Ectodermal cell (in vitro differentiated cells): ENCODE data around the gene TMEM190.
"Not testable (repeated sequence)": the region's sequence is repeated elsewhere in the genome, so short reads cannot be mapped to it uniquely, and the experiment has no call there.

Source experiments
- H3K27ac ChIP-seq: 2 replicates; pipeline ENCODE4 v1.7.0; 2013; ENCODE audit warnings: mild to moderate bottlenecking, low read depth, low read length; ENCODE audit not compliant: insufficient read depth, poor library complexity, severe bottlenecking
- H3K27me3 ChIP-seq: 2 replicates; pipeline ENCODE4 v1.7.0; 2013; ENCODE audit warnings: mild to moderate bottlenecking, low read length; ENCODE audit not compliant: insufficient read depth, control insufficient read depth, poor library complexity, severe bottlenecking
- H3K36me3 ChIP-seq: one replicate; pipeline ENCODE4 v1.7.0; 2013; ENCODE audit warnings: low read length; ENCODE audit not compliant: control insufficient read depth, insufficient read depth
- H3K4me1 ChIP-seq: one replicate; pipeline ENCODE4 v1.7.0; 2013; ENCODE audit warnings: low read length; ENCODE audit not compliant: control insufficient read depth, insufficient read depth
- H3K4me3 ChIP-seq: 2 replicates; pipeline ENCODE4 v1.7.0; 2013; ENCODE audit warnings: low read depth, low read length, control low read depth; ENCODE audit not compliant: insufficient read depth
- H3K9me3 ChIP-seq: 2 replicates; pipeline ENCODE4 v1.7.0; 2013; ENCODE audit warnings: mild to moderate bottlenecking, low read length, moderate library complexity; ENCODE audit not compliant: control insufficient read depth
- WGBS, 2 experiments: methylation state at CpG; one replicate each; pipeline ENCODE4 v1.1.7; 2013; ENCODE audit warnings: missing lambda C conversion rate in 2 of 2; 5-methylcytosine and 5-hydroxymethylcytosine counted together

TMEM190 gene

DNA sequence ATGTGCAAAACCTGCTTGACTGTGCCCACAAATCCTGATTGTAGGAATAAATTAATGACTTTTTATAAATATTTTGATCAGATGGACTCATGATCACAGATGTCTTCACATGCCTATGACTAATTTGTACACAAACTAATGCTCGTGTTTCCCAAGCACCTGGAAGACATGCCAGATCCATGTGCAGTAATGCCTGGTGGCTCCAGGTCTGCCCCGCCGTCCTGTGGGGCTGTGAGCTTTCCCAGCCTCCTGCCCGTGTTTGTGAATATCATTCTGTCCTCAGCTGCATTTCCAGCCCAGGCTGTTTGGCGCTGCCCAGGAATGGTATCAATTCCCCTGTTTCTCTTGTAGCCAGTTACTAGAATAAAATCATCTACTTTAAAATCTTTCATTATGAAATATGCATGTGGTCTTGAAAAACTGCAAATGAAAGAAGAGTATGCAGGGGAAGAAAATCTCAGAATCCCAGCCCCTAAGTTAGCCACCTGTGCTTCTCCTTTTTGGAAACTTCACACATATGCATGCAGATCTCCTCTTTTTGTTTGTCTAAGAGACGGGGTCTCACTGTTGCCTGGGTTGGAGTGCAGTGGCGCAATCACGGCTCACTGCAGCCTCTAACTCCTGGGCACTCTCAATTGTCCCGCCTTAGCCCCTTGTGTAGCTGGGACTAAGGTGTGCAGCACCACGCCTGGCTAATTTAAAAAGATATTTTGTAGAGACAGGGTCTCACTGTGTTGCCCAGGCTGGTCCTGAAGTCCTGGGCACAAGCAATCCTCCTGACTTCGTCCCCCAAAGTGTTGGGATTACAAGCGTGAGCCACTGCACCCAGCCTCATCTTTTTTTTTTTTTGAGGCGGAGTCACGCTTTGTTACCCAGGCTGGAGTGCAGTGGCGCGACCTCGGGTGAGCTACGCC lies 15.3 kb downstream of the TMEM190 start:
- Histone ChIP-seq H3K36me3 (peaks cover 31% of the 10 kb centered on the region), H3K4me1 (peaks cover 41% of the 10 kb centered on the region), H3K4me3 (no peak overlapping the region), H3K27ac (peak overlapping the region; percentile 36), H3K9me3 (no peaks in the 10 kb centered on the region), H3K27me3 (no peaks in the 10 kb centered on the region)
- 46 to 49% methylated on average over 18 of the region's 18 CpGs for WGBS, 2 experiments

DNA sequence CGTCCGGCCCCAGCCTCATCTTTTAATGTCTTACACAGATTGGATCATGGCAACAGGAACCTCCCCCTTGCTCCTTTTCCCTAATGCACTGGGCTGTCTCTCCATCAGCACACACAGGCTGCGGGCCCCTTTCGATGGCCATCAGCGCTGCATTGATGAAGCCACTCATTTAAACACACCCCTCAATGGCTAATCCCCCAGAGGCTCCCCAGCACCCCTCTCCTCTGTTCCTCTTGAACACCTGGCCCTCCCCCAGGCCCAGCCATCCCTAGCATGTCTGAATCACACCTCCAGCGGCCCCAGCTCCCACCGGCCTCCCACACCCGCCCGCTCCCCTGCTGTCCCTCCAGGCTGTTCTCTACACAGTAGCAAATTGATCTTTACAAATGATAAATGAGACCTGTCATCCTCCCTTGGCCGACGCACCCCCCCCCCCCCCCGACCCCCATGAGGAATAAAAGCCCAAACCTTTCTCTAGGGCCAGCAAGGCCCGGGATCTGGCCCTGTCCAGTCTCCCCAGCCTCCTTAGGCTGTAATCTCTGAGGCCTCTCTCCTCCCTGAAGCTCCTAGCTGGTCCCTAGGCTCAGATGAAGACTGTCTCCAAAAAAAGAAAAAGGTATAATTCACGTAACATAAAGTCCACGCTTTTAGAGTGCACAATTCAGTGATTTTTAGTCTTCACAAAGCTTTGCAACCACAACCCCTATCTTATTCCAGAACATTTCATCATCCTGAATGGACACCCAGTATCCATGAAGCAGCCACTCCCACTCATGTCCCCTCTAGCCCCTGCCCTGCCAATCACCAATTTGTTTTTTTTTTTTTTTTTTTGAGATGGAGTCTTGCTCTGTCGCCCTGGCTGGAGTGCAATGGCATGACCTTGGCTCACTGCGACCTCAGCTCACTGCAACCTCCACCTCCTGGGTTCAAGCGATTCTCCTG lies 16.5 kb downstream of the TMEM190 start:
- Histone ChIP-seq H3K27ac (no peak overlapping the region), H3K9me3 (no peaks in the 10 kb centered on the region), H3K4me1 (peaks cover 30% of the 10 kb centered on the region), H3K36me3 (peaks cover 20% of the 10 kb centered on the region), H3K4me3 (no peak overlapping the region), H3K27me3 (no peaks in the 10 kb centered on the region)
- WGBS, 2 experiments, result 28% methylated on average over 18 of the region's 18 CpGs

- peaks cover 20% of the 10 kb centered on the region for H3K36me3 ChIP-seq
- H3K4me3 ChIP-seq, result no peak overlapping the region
- WGBS, 2 experiments, result 91 to 95% methylated on average over 12 of the region's 12 CpGs
- H3K9me3 ChIP-seq, result no peaks in the 10 kb centered on the region
- H3K4me1 ChIP-seq, result peaks cover 4% of the 10 kb centered on the region
- H3K27ac ChIP-seq, result no peak overlapping the region
- no peaks in the 10 kb centered on the region for H3K27me3 ChIP-seq
These were observed 21.7 kb downstream of the TMEM190 start for GRCh38 chr19:55398200-55398925.

- Histone ChIP-seq H3K4me1 (peaks cover 7% of the 10 kb centered on the region), H3K9me3 (no peaks in the 10 kb centered on the region), H3K4me3 (no peak overlapping the region), H3K27me3 (no peaks in the 10 kb centered on the region), H3K36me3 (peaks cover 27% of the 10 kb centered on the region), H3K27ac (no peak overlapping the region)
- 94 to 95% methylated on average over 14 of the region's 14 CpGs for whole genome bisulfite sequencing, 2 experiments
These were observed 23.9 kb downstream of the TMEM190 start for GRCh38 chr19:55400281-55401087.

DNA sequence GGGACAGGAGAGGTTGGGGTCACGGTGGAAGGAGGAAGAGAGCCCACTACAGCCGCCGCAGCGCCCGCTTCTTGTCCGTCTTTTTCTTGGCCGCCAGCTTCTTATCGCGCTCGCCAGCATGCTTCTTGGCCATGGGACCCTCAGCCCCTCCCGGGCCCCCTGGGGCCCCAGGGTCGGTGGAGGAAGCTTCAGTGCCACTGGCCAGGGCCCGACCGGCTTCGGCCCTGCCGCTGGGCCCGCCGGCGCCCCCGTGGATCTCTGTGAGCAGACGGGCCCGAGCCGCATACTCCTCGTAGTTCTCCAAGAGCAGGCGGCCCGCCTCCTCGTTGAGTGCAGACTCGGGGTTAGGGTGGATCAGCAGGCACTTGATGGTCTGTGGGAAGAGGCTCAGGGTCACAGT lies 24.8 kb downstream of the TMEM190 start:
- Histone ChIP-seq H3K4me1 (peaks cover 16% of the 10 kb centered on the region), H3K36me3 (peaks cover 36% of the 10 kb centered on the region)
- not testable (repeated sequence) for H3K9me3 ChIP-seq, H3K27me3 ChIP-seq, H3K4me3 ChIP-seq, H3K27ac ChIP-seq
- 91 to 96% methylated on average over 16 to 21 of the region's 28 CpGs for WGBS, 2 experiments

- WGBS, 2 experiments, result 97 to 100% methylated on average over 1 to 2 of the region's 2 CpGs
These were observed 25.9 kb downstream of the TMEM190 start for GRCh38 chr19:55402509-55402908.

DNA sequence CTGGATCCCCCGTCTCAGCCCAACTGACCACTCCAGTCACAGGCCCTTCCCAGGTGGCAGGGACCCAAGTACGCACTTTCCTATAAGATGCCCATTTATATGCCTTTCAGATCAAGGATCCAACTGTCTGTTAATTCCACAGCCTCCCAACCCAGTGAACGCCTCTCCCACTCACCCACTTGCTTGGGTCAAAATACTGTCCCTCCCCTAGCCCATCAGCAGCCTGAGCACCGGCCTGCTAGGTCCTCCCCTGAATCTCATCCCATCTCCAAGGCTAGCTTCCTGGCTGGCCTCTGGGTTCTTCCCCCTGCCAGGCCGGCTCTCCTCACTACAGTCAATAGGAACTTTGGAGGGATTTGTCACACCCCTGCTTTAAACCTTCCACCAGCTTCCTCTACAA lies 29.0 kb downstream of the TMEM190 start:
- Histone ChIP-seq H3K4me1 (peaks cover 18% of the 10 kb centered on the region), H3K4me3 (peak overlapping the region; percentile 96), H3K27ac (no peak overlapping the region), H3K9me3 (no peaks in the 10 kb centered on the region), H3K27me3 (no peaks in the 10 kb centered on the region), H3K36me3 (peaks cover 34% of the 10 kb centered on the region)
- WGBS, 2 experiments, result 90 to 92% methylated on average over 5 of the region's 5 CpGs

More at GRCh38 chr19:55402509-55402908, 25.9 kb downstream of the TMEM190 start:
- H3K9me3 ChIP-seq, result no peaks in the 10 kb centered on the region
- peaks cover 37% of the 10 kb centered on the region for H3K36me3 ChIP-seq
- no peak overlapping the region for H3K27ac ChIP-seq
- no peak overlapping the region for H3K4me3 ChIP-seq
- peaks cover 22% of the 10 kb centered on the region for H3K4me1 ChIP-seq
- no peaks in the 10 kb centered on the region for H3K27me3 ChIP-seq

GRCh38 chr19:55406091-55406825 lies 29.6 kb downstream of the TMEM190 start:
- 84 to 85% methylated on average over 14 of the region's 14 CpGs for whole genome bisulfite sequencing, 2 experiments

More at GRCh38 chr19:55406091-55406825, 29.6 kb downstream of the TMEM190 start:
- H3K4me1 ChIP-seq, result peaks cover 18% of the 10 kb centered on the region
- H3K27me3 ChIP-seq, result no peaks in the 10 kb centered on the region
- peaks cover 34% of the 10 kb centered on the region for H3K36me3 ChIP-seq
- peak overlapping the region; percentile 96 for H3K4me3 ChIP-seq
- H3K9me3 ChIP-seq, result no peaks in the 10 kb centered on the region
- H3K27ac ChIP-seq, result no peak overlapping the region
